HL-60 (cell line): ENCODE data around the gene DNAH10.

ENCODE experiments used
- POLR2AphosphoS5 ChIP-seq: IDR thresholded peaks from 2 replicates; pipeline ENCODE4 v1.6.1; 2012; ENCODE audit warnings: low read depth
- TF ChIP-seq, protein P1 (sequence below): IDR thresholded peaks from one replicate; pipeline ENCODE4 v1.5.1; 2011; ENCODE audit warnings: low read length, control low read depth, inconsistent platforms; ENCODE audit not compliant: insufficient read depth

- no peak for TF ChIP-seq POLR2AphosphoS5
- TF ChIP-seq, protein P1, sequence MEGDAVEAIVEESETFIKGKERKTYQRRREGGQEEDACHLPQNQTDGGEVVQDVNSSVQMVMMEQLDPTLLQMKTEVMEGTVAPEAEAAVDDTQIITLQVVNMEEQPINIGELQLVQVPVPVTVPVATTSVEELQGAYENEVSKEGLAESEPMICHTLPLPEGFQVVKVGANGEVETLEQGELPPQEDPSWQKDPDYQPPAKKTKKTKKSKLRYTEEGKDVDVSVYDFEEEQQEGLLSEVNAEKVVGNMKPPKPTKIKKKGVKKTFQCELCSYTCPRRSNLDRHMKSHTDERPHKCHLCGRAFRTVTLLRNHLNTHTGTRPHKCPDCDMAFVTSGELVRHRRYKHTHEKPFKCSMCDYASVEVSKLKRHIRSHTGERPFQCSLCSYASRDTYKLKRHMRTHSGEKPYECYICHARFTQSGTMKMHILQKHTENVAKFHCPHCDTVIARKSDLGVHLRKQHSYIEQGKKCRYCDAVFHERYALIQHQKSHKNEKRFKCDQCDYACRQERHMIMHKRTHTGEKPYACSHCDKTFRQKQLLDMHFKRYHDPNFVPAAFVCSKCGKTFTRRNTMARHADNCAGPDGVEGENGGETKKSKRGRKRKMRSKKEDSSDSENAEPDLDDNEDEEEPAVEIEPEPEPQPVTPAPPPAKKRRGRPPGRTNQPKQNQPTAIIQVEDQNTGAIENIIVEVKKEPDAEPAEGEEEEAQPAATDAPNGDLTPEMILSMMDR = no peak
Observed at GRCh38 chr12:123961585-123962345, 199.7 kb downstream of the DNAH10 start.
